HG03469 (cell line): ENCODE results near the gene DLL1.
"Not testable (repeated sequence)": the region's sequence is repeated elsewhere in the genome, so short reads cannot be mapped to it uniquely, and the experiment has no call there.

Experiments
- ATAC-seq: cut with Tn5 transposase; IDR thresholded peaks from one replicate; pipeline ENCODE4 v1.9.1; 2021; ENCODE audit warnings: mild to moderate bottlenecking, moderate library complexity, moderate number of reproducible peaks; ENCODE audit not compliant: unreplicated experiment

DLL1 gene

GRCh38 chr6:170290296-170291128 is at the start of gene DLL1:
TSS of gene DLL1 (minus strand) at chr6:170291078. CDS start at chr6:170290139, 939 bp downstream.
- no peak for ATAC-seq

- not testable (repeated sequence) for ATAC-seq
Observed at GRCh38 chr6:170335199-170335598, 44.3 kb upstream of the DLL1 start.

- ATAC-seq = no peak
Observed at GRCh38 chr6:170329321-170329720, 38.4 kb upstream of the DLL1 start.

GRCh38 chr6:170317718-170318117 is 26.8 kb upstream of the DLL1 start:
- ATAC-seq = no peak

GRCh38 chr6:170317076-170317475 is 26.2 kb upstream of the DLL1 start:
- no peak for ATAC-seq

- no peak for ATAC-seq
Observed at GRCh38 chr6:170316071-170316470, 25.2 kb upstream of the DLL1 start.

- ATAC-seq = no peak
Observed at GRCh38 chr6:170314983-170315382, 24.1 kb upstream of the DLL1 start.

GRCh38 chr6:170313716-170314295 is 22.9 kb upstream of the DLL1 start:
- ATAC-seq = no peak

GRCh38 chr6:170312876-170313275 is 22.0 kb upstream of the DLL1 start:
- ATAC-seq = no peak

GRCh38 chr6:170311696-170312095 is 20.8 kb upstream of the DLL1 start:
- ATAC-seq = no peak

GRCh38 chr6:170308761-170309160 is 17.9 kb upstream of the DLL1 start:
- ATAC-seq = no peak

- ATAC-seq = no peak
Observed at GRCh38 chr6:170307080-170307545, 16.2 kb upstream of the DLL1 start.

GRCh38 chr6:170306324-170307079 is 15.6 kb upstream of the DLL1 start, which contains the start of gene FAM120B:
TSS of gene FAM120B (plus strand) at chr6:170306758. CDS start at chr6:170317391, 10,633 bp downstream.
- peak; percentile 94 for ATAC-seq

GRCh38 chr6:170305805-170306323 is 15.0 kb upstream of the DLL1 start:
- no peak for ATAC-seq

- ATAC-seq = no peak
Observed at GRCh38 chr6:170301184-170301583, 10.3 kb upstream of the DLL1 start.

- no peak for ATAC-seq
Observed at GRCh38 chr6:170298688-170299087, 7.8 kb upstream of the DLL1 start.

GRCh38 chr6:170297576-170298330 is 6.9 kb upstream of the DLL1 start:
- ATAC-seq = no peak

- ATAC-seq = no peak
Observed at GRCh38 chr6:170296746-170297575, 6.1 kb upstream of the DLL1 start.

- no peak for ATAC-seq
Observed at GRCh38 chr6:170296423-170296745, 5.5 kb upstream of the DLL1 start.
